Rectal smooth muscle tissue (tissue), 1 donor: Measurements from ENCODE around the gene TBC1D22A.

Source experiments
- H3K27ac ChIP-seq: one replicate; pipeline ENCODE4 v1.7.0; 2013; ENCODE audit warnings: low read depth, low read length, inconsistent platforms
- H3K27me3 ChIP-seq: one replicate; pipeline ENCODE4 v1.7.0; 2013; ENCODE audit warnings: low read length; ENCODE audit not compliant: control insufficient read depth, insufficient read depth
- H3K36me3 ChIP-seq: one replicate; pipeline ENCODE4 v1.7.0; 2013; ENCODE audit warnings: low read length; ENCODE audit not compliant: control insufficient read depth, insufficient read depth
- H3K4me1 ChIP-seq: one replicate; pipeline ENCODE4 v1.7.0; 2013; ENCODE audit warnings: low read length; ENCODE audit not compliant: control insufficient read depth, insufficient read depth
- H3K4me3 ChIP-seq: one replicate; pipeline ENCODE4 v1.7.0; 2013; ENCODE audit warnings: low read length
- H3K9ac ChIP-seq: one replicate; pipeline ENCODE4 v1.7.0; 2013; ENCODE audit warnings: low read length

The TBC1D22A gene

DNA sequence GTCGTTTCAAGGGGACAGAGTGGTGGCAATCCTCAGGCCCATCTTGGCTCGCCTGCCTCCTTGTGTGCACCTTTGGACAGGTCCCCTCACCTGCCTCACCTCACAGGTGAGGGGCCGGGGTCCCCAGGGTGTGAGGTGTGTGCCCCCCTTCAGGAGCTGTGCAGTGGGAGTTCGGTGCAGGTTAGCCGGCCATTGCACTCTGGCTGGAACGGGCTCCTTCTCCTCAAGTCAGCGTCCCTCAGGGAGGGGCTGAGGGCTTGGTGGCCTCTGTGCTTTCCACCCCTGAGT, 269.1 kb downstream of the TBC1D22A start:
- no peaks in the 10 kb centered on the region for H3K27me3 ChIP-seq
- no peak overlapping the region for H3K9ac ChIP-seq
- H3K4me1 ChIP-seq, result no peaks in the 10 kb centered on the region
- no peak overlapping the region for H3K27ac ChIP-seq
- H3K36me3 ChIP-seq, result no peaks in the 10 kb centered on the region
- H3K4me3 ChIP-seq, result no peak overlapping the region

DNA sequence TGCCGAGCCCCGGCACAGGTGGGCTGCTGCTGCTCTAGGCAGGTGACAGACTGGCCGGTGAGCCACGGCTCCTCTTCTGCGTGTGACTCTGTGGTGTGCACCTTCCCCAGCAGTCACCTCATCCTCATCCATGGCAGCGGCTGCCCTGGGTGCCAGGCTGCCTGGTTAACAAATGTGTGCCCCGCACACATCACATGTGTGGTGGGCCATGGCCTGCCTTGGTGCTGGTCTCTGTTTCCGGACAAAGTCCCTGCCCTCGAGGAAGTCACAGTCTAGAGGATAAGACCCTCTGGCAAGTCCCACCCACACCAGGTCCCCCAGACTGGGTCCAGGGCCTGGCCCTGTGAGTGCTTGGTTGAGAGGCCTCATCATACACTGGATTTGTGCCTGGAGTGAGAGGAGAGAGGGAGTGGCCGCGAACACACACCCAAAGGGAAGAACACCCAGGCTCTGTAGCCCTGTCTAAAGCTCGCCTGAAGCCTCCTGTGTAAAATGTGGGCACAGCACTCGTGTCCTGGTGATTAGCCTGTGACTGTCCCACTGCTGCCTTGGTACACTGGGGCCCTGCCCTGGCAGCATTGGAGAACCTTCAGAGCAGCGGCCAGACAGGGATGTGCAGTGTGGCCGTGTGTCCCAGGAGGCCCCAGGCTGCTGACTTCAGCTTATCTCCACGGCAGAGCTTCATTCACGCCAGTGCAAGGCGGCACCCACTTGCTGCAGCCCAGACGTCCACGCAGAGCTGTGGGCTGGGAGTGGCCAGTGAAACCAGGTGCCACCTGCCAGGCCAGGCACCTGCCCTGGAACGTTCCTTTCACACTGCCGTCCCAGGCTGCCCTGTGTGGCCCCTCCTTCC, 269.9 kb downstream of the TBC1D22A start:
- Histone ChIP-seq H3K27me3 (no peaks in the 10 kb centered on the region), H3K9ac (no peak overlapping the region), H3K27ac (no peak overlapping the region)

GRCh38 chr22:47032956-47033647, 270.7 kb downstream of the TBC1D22A start:
- no peak overlapping the region for H3K9ac ChIP-seq
- no peak overlapping the region for H3K27ac ChIP-seq
- no peaks in the 10 kb centered on the region for H3K36me3 ChIP-seq
- H3K27me3 ChIP-seq, result no peaks in the 10 kb centered on the region
- no peaks in the 10 kb centered on the region for H3K4me1 ChIP-seq
- no peak overlapping the region for H3K4me3 ChIP-seq

More for the DNA sequence above, 269.9 kb downstream of the TBC1D22A start:
- no peaks in the 10 kb centered on the region for H3K36me3 ChIP-seq
- no peaks in the 10 kb centered on the region for H3K4me1 ChIP-seq
- no peak overlapping the region for H3K4me3 ChIP-seq

- H3K9ac ChIP-seq, result no peak overlapping the region
- no peaks in the 10 kb centered on the region for H3K36me3 ChIP-seq
- no peak overlapping the region for H3K27ac ChIP-seq
- H3K4me1 ChIP-seq, result no peaks in the 10 kb centered on the region
- no peak overlapping the region for H3K4me3 ChIP-seq
- H3K27me3 ChIP-seq, result no peaks in the 10 kb centered on the region
Observed at GRCh38 chr22:47033648-47034000, 271.2 kb downstream of the TBC1D22A start.

- H3K4me3 ChIP-seq, result no peak overlapping the region
- no peak overlapping the region for H3K27ac ChIP-seq
- no peaks in the 10 kb centered on the region for H3K36me3 ChIP-seq
- no peaks in the 10 kb centered on the region for H3K27me3 ChIP-seq
- no peaks in the 10 kb centered on the region for H3K4me1 ChIP-seq
- H3K9ac ChIP-seq, result no peak overlapping the region
Observed at GRCh38 chr22:47034076-47034808, 271.8 kb downstream of the TBC1D22A start.

DNA sequence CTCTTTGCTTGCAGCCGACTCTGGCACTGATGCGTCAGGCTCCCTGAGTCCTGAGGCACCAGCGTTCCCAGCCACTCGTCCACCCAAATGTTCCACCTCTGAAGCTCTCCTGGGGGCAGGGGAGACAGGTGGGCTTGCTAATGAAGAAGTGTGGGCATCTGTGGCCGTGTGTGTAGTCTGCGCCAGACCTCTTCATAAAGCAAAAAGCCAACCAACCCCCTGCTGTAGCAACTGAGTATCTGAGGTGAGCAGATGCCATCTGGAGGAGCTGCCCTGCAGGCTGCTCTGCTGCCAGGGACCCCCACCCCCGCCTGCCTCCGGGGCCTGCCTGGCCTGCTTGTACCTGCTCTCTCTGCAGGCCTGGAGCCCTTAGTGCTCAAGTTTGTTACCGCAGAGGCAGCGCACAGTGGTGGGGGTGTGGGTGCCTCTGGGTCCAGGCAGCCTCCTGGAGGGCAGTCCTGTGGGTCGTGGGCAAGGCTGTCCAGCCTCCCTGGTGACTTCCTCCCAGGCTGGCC, 272.5 kb downstream of the TBC1D22A start:
- H3K27ac ChIP-seq, result no peak overlapping the region
- H3K27me3 ChIP-seq, result no peaks in the 10 kb centered on the region
- H3K36me3 ChIP-seq, result no peaks in the 10 kb centered on the region
- no peaks in the 10 kb centered on the region for H3K4me1 ChIP-seq
- no peak overlapping the region for H3K9ac ChIP-seq
- H3K4me3 ChIP-seq, result no peak overlapping the region

- Histone ChIP-seq H3K27ac (no peak overlapping the region), H3K9ac (no peak overlapping the region), H3K27me3 (no peaks in the 10 kb centered on the region), H3K4me1 (no peaks in the 10 kb centered on the region), H3K4me3 (no peak overlapping the region), H3K36me3 (no peaks in the 10 kb centered on the region)
Observed at GRCh38 chr22:47035425-47035881, 273.0 kb downstream of the TBC1D22A start.

- Histone ChIP-seq H3K4me1 (no peaks in the 10 kb centered on the region), H3K9ac (no peak overlapping the region)
Observed at GRCh38 chr22:47036352-47036751, 273.9 kb downstream of the TBC1D22A start.

GRCh38 chr22:47036936-47037485, 274.6 kb downstream of the TBC1D22A start:
- H3K9ac ChIP-seq, result no peak overlapping the region
- H3K36me3 ChIP-seq, result no peaks in the 10 kb centered on the region
- H3K4me3 ChIP-seq, result no peak overlapping the region
- no peaks in the 10 kb centered on the region for H3K27me3 ChIP-seq
- no peaks in the 10 kb centered on the region for H3K4me1 ChIP-seq
- H3K27ac ChIP-seq, result no peak overlapping the region

More at GRCh38 chr22:47036352-47036751, 273.9 kb downstream of the TBC1D22A start:
- no peak overlapping the region for H3K4me3 ChIP-seq
- no peaks in the 10 kb centered on the region for H3K36me3 ChIP-seq
- H3K27me3 ChIP-seq, result no peaks in the 10 kb centered on the region
- no peak overlapping the region for H3K27ac ChIP-seq

DNA sequence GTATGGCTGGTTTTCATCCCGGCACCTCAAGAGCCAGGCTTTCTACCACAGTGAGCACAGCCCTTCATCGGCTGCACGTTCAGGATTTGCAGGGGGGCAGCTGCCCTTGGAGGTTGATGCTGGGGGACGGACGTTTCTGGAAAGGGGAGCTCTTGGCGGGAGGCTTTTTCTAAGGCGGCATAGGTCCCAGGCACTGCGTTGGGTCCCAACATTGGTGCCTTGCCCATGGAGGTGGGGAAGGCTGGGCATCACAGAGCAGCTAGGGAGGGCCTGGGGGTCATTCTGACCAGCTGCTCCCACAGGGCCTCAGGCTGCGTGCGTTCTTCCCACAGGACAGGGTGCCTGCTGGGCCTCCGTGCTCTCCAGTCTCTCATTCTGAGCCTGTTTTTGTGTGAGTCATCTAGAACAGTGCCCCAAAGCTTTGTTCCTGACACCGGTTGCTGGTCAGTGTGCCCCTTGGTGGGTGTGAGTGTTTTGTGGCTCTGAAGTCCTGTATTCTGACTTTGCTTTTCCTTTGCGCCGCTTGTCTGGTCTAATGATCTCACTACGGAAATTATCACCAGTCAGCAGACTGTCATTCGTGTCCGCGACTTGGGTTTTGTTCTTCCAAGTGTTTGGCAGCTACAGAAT, 275.9 kb downstream of the TBC1D22A start:
- Histone ChIP-seq H3K36me3 (no peaks in the 10 kb centered on the region), H3K27me3 (no peaks in the 10 kb centered on the region), H3K27ac (no peak overlapping the region), H3K4me1 (no peaks in the 10 kb centered on the region), H3K9ac (no peak overlapping the region), H3K4me3 (no peak overlapping the region)

DNA sequence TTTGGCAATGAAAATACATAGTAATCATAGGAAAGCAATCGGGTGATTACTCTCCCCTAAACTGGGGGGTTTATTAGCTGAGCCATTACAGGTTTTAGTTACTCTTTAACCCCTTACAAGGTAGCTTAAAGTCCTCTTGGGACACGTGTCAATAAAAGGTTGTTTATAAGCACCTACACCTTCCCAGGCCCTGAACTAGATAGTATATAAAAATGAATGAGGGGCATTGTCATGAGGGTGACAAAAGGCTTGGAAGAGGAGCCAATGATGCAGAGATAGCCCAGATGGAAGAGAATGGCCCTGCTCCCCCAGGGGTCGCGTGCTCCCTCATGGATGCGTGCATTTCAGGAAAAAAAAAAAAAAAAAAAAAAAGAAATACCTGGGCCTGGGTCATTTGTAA, 276.9 kb downstream of the TBC1D22A start:
- no peaks in the 10 kb centered on the region for H3K36me3 ChIP-seq
- no peak overlapping the region for H3K4me3 ChIP-seq
- H3K27ac ChIP-seq, result no peak overlapping the region
- H3K27me3 ChIP-seq, result no peaks in the 10 kb centered on the region
- no peak overlapping the region for H3K9ac ChIP-seq
- no peaks in the 10 kb centered on the region for H3K4me1 ChIP-seq
